K562 (cell line): ENCODE data around the gene SMAD1. TPM values are rescaled to one million over a fixed set of nuclear protein-coding genes. Genes with fewer than 3 reads are reported as not detected.
"Not testable (repeated sequence)": the region's sequence is repeated elsewhere in the genome, so short reads cannot be mapped to it uniquely, and the experiment has no call there.

Experiments
- ATAC-seq: fragments of 200-7000 bp; cut with Tn5 transposase; 3 replicates; pipeline ENCODE4 v1.9.1; 2020; ENCODE audit warnings: moderate library complexity
- BruUV-seq: library from RNA; stranded (reverse); fragments of 400-500 nt; replicated peaks from 2 replicates; lab custom pipeline; 2021; lab: Mats Ljungman, UMichigan
- CTCF ChIA-PET: fragments of 300-600 bp; formaldehyde crosslinking; extraction: SDS; loops from one replicate; lab custom pipeline; 2021; ENCODE audit warnings: low intra/inter-chr PET ratio; lab: Yijun Ruan, JAX
- POLR2A ChIA-PET: fragments of 300-600, 350-650 bp; sonication (Branson Sonifier 250); formaldehyde crosslinking; extraction: SDS; loops from one replicate; lab custom pipeline; 2021; ENCODE audit warnings: antibody characterized with exemption, inconsistent platforms; lab: Yijun Ruan, JAX
- DNase-seq, 4 experiments: peaks; one replicate each; pipeline versions ENCODE4 v3.0.0 to v3.0.0-alpha.2; 2011 to 2018; ENCODE audit warnings: low spot score in 3 of 4, mixed read lengths in 3 of 4; ENCODE audit errors: extremely low read depth in 1 of 4
- FAIRE-seq: peaks from 2 replicates; lab custom pipeline; 2011; peaks lifted over from hg19 to GRCh38; lab: Jason Lieb, UNC
- H2AFZ ChIP-seq: 2 replicates; pipeline ENCODE4 v1.6.0; 2011; ENCODE audit warnings: low read depth, low read length, control low read depth, inconsistent platforms
- H3K27ac ChIP-seq: fragments of 200-600 bp; 3 replicates; pipeline ENCODE4 v1.8.0; 2011; ENCODE audit warnings: low read depth, mild to moderate bottlenecking, control low read depth, inconsistent platforms, low read length, moderate library complexity, mixed read lengths; ENCODE audit errors: extremely low read depth
- H3K27me3 ChIP-seq, 2 experiments: fragments of 300-600 bp in 1 of 2; 2 replicates in 1 of 2; 3 replicates in 1 of 2; pipeline versions ENCODE4 v1.6.0 to v1.8.0; 2011; ENCODE audit warnings: inconsistent platforms in 2 of 2, low read length in 2 of 2, mild to moderate bottlenecking in 1 of 2, mixed read lengths in 1 of 2, moderate library complexity in 1 of 2; ENCODE audit not compliant: control insufficient read depth in 2 of 2, insufficient read depth in 2 of 2
- H3K36me3 ChIP-seq: fragments of 300-600 bp; 3 replicates; pipeline ENCODE4 v1.8.0; 2011; ENCODE audit warnings: mild to moderate bottlenecking, low read length, inconsistent platforms; ENCODE audit not compliant: control insufficient read depth, insufficient read depth
- H3K4me1 ChIP-seq, 2 experiments: fragments of 200-600 bp in 1 of 2; replicated peaks in 1 of 2; 2 replicates in 1 of 2; 3 replicates in 1 of 2; pipeline versions ENCODE4 v1.5.1 to v1.8.0; 2011; ENCODE audit warnings: inconsistent platforms in 2 of 2, low read length in 2 of 2, mild to moderate bottlenecking in 1 of 2, mixed read lengths in 1 of 2, moderate library complexity in 1 of 2; ENCODE audit not compliant: control insufficient read depth in 2 of 2, insufficient read depth in 2 of 2
- H3K4me2 ChIP-seq: 2 replicates; pipeline ENCODE4 v1.6.1; 2011; ENCODE audit warnings: low read length, control low read depth, inconsistent platforms, mixed read lengths; ENCODE audit not compliant: insufficient read depth
- H3K4me3 ChIP-seq: fragments of 200-600 bp; sonication (generic), shearing (Covaris generic); 2 replicates; pipeline ENCODE4 v1.5.1; 2016; ENCODE audit warnings: control low read depth, inconsistent platforms
- H3K79me2 ChIP-seq: fragments of 200-600 bp; 3 replicates; pipeline ENCODE4 v1.8.0; 2011; ENCODE audit warnings: low read length, inconsistent platforms; ENCODE audit not compliant: control insufficient read depth, insufficient read depth
- H3K9ac ChIP-seq, 2 experiments: 2 replicates each; pipeline versions ENCODE4 v1.6.0 to v1.6.1; 2011; ENCODE audit warnings: low read depth in 2 of 2, low read length in 2 of 2, control low read depth in 1 of 2, inconsistent platforms in 1 of 2, mild to moderate bottlenecking in 1 of 2, mixed read lengths in 1 of 2; ENCODE audit not compliant: insufficient read depth in 1 of 2
- H3K9me1 ChIP-seq: one replicate; pipeline ENCODE4 v1.6.0; 2011; ENCODE audit warnings: inconsistent platforms, mild to moderate bottlenecking, low read length, moderate library complexity; ENCODE audit not compliant: control insufficient read depth, insufficient read depth
- H3K9me3 ChIP-seq: replicated peaks from 2 replicates; pipeline ENCODE4 v1.5.1; 2011; ENCODE audit warnings: low read depth, low read length, inconsistent platforms; ENCODE audit not compliant: control insufficient read depth, insufficient read depth
- H4K20me1 ChIP-seq: replicated peaks from 2 replicates; pipeline ENCODE4 v1.6.1; 2011; ENCODE audit warnings: low read length, inconsistent platforms, mixed read lengths; ENCODE audit not compliant: control insufficient read depth, insufficient read depth
- ARNT ChIP-seq, 2 experiments: fragments of 450-650 bp; IDR thresholded peaks; 2 replicates each; pipeline ENCODE4 v1.6.1; 2016; ENCODE audit warnings: mild to moderate bottlenecking in 1 of 2
- HOXB6 ChIP-seq: fragments of 250-450 bp; sonication (Bioruptor Pico); IDR thresholded peaks from 2 replicates; pipeline ENCODE4 v1.5.1; 2022; ENCODE audit warnings: mild to moderate bottlenecking, borderline replicate concordance
- MCM3 ChIP-seq: fragments of 450-650 bp; IDR thresholded peaks from 2 replicates; pipeline ENCODE4 v1.6.1; 2016
- NFE2L1 ChIP-seq: fragments of 450-650 bp; IDR thresholded peaks from 2 replicates; pipeline ENCODE4 v1.6.1; 2016; ENCODE audit warnings: missing genetic modification characterization, low read depth, mild to moderate bottlenecking, missing compliant biosample characterization, moderate library complexity, borderline replicate concordance
- PHF8 ChIP-seq: fragments of 200-600 bp; sonication (generic); IDR thresholded peaks from 2 replicates; pipeline ENCODE4 v1.6.1; 2012; ENCODE audit warnings: mixed run types, mild to moderate bottlenecking, inconsistent platforms, low read length, moderate library complexity, borderline replicate concordance
- SREBF1 ChIP-seq: fragments of 150-350 bp; IDR thresholded peaks from 2 replicates; pipeline ENCODE4 v1.6.1; 2014; ENCODE audit warnings: antibody characterized with exemption, low read depth, low read length, borderline replicate concordance
- TSC22D4 ChIP-seq: fragments of 450-650 bp; IDR thresholded peaks from 2 replicates; pipeline ENCODE4 v1.6.1; 2016; ENCODE audit warnings: missing genetic modification characterization, missing biosample characterization, control low read depth
- ZNF121 ChIP-seq: sonication (generic); formaldehyde crosslinking; conservative IDR thresholded peaks from 2 replicates; pipeline ENCODE4 v1.8.0; 2022; ENCODE audit warnings: missing genetic modification reagents
- ZNF184 ChIP-seq: sonication (generic); formaldehyde crosslinking; IDR thresholded peaks from 2 replicates; pipeline ENCODE4 v1.5.0; 2020; ENCODE audit warnings: missing genetic modification reagents
- ZNF253 ChIP-seq: fragments of 250-450 bp; sonication (Bioruptor Pico); conservative IDR thresholded peaks from 2 replicates; pipeline ENCODE4 v1.6.1; 2021; ENCODE audit warnings: mild to moderate bottlenecking
- ZNF778 ChIP-seq: fragments of 450-650 bp; formaldehyde crosslinking; IDR thresholded peaks from 2 replicates; pipeline ENCODE4 v1.4.0; 2020; ENCODE audit warnings: mild to moderate bottlenecking, moderate library complexity
- WGBS: fragments of 100-300 bp; shearing (Covaris generic); methylation state at CpG from one replicate; pipeline ENCODE4 v1.1.6; 2016; ENCODE audit warnings: low coverage, mixed read lengths; ENCODE audit not compliant: insufficient coverage; ENCODE audit errors: missing lambda C conversion rate; 5-methylcytosine and 5-hydroxymethylcytosine counted together
- in situ Hi-C: fragments of 300-500 bp; cut with MboI; formaldehyde crosslinking; loops from 4 replicates; pipeline ENCODE4 v1.15.0; 2018; ENCODE audit warnings: inconsistent platforms, mixed read lengths
- intact Hi-C: fragments of 100-400 bp; cut with micrococcal nuclease; formaldehyde crosslinking; loops from 2 replicates; pipeline ENCODE4 v1.14.2; 2022
- polyA plus RNA-seq, 8 experiments: library from polyadenylated mRNA; depleted of rRNA in 4 of 8; stranded (reverse) in 5 of 8; unstranded in 3 of 8; fragments of >200 nt; fragmentation: Nextera tagmentation in 2 of 8; fragmentation: Illumina TruSeq in 1 of 8; extraction: Ambion mirVana in 2 of 8; extraction: Trizol in 1 of 8; gene quantifications; 2 replicates each; pipeline versions ENCODE4 v1.2.1 to v1.2.3, GENCODE V29; 2011 to 2014; ENCODE audit warnings: inconsistent platforms in 1 of 8, missing spikeins in 1 of 8
- total RNA-seq, 7 experiments: library from RNA; depleted of rRNA in 6 of 7; stranded (reverse); fragments of >200 nt in 6 of 7; fragmentation: Illumina TruSeq in 2 of 7; extraction: Trizol in 2 of 7; gene quantifications; 2 replicates each; pipeline versions ENCODE4 v1.2.1 to v1.2.3, GENCODE V29; 2011 to 2021; ENCODE audit warnings: low replicate concordance in 1 of 7
- TF ChIP-seq, protein P1 (sequence below): IDR thresholded peaks from 2 replicates; pipeline ENCODE4 v1.6.1; 2012; ENCODE audit warnings: low read depth, low read length, improper control_type of control experiment, borderline replicate concordance
- TF ChIP-seq, protein P2 (sequence below): fragments of 450-650 bp; IDR thresholded peaks from 2 replicates; pipeline ENCODE4 v1.6.1; 2016

The SMAD1 gene
- total and polyA plus RNA-seq, 9 of the 15 experiments (the other 6 are each of a cell fraction or from before 2014, with no cell fraction given), result 0.05 to 0.54 (median 0.21) TPM; not detected in 3

DNA sequence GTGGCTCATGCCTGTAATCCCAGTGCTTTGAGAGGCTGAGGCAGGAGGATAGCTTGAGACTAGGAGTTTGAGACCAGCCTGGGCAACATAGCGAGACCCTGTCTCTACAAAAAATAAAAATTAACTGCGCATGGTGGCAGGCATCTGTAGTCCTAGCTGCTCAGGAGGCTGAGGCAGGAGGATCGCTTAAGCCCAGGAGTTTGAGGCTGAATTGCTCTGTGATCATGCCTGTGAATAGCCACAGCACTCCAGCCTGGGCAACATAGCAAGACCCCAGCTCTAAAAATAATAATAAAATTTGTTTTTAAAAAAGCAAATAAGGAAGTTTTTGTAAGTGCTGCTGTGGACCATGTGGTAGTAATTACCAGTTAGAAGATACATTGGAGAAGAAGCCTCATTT is 51.8 kb downstream of the SMAD1 start:
- H3K27ac ChIP-seq, H3K79me2 ChIP-seq, DNase-seq, H3K4me3 ChIP-seq, ATAC-seq, intact Hi-C loops, H3K4me1 ChIP-seq, BruUV-seq: not testable (repeated sequence)
- WGBS, result 0% methylated on average over 3 of the region's 3 CpGs
- TF ChIP-seq ZNF121 (CRISPR knock-in tag), result peak; percentile 48
- TF ChIP-seq, all 486 proteins: peak for 1; not testable (repeated sequence) for 485
- H3K36me3 ChIP-seq, H3K9me3 ChIP-seq, H2AFZ ChIP-seq, POLR2A ChIA-PET, CTCF ChIA-PET, H3K4me2 ChIP-seq, in situ Hi-C loops, H3K9me1 ChIP-seq, H4K20me1 ChIP-seq, H3K9ac ChIP-seq, FAIRE-seq, H3K27me3 ChIP-seq: not testable (repeated sequence)

DNA sequence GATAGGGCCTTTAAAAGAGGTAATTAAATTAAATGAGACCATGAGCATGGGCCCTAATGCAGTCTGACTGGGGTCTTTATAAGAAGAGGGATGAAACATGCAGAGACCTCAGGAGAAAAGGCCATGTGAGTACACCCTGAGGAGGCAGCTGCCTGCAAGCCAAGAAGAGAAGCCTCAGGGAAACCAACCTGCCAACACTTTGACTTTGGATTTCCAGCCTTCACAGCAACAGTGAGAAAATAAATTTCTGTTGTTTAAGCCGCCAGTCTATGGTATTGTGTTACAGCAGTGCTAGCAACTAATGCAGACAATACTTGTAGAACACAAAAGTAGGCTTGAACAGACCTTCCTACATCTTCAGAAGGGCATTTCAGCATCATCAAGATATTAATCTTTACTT is 52.3 kb downstream of the SMAD1 start:
- H3K9ac ChIP-seq, result no peak overlapping the region
- no TSS peak for BruUV-seq
- DNase-seq (no peak), FAIRE-seq (no peak), ATAC-seq (no peak)
- CTCF ChIA-PET, result no interaction called here
- H3K9me3 ChIP-seq, result no peaks in the 10 kb centered on the region
- H3K4me1 ChIP-seq, result no peaks in the 10 kb centered on the region
- no peaks in the 10 kb centered on the region for H3K9me1 ChIP-seq
- POLR2A ChIA-PET, result no interaction called here
- WGBS, result 0% methylated on average over 1 of the region's 1 CpG
- H3K36me3 ChIP-seq, result no peaks in the 10 kb centered on the region
- H3K27ac ChIP-seq, result no peak overlapping the region
- H3K79me2 ChIP-seq, result no peaks in the 10 kb centered on the region
- H2AFZ ChIP-seq, result no peak overlapping the region
- H3K4me2 ChIP-seq, result no peak overlapping the region
- no peaks in the 10 kb centered on the region for H3K27me3 ChIP-seq
- H3K4me3 ChIP-seq, result no peak overlapping the region
- in situ Hi-C loops, result no loop called here
- intact Hi-C loops, result no loop called here
- no peaks in the 10 kb centered on the region for H4K20me1 ChIP-seq
- TF ChIP-seq, protein P1, sequence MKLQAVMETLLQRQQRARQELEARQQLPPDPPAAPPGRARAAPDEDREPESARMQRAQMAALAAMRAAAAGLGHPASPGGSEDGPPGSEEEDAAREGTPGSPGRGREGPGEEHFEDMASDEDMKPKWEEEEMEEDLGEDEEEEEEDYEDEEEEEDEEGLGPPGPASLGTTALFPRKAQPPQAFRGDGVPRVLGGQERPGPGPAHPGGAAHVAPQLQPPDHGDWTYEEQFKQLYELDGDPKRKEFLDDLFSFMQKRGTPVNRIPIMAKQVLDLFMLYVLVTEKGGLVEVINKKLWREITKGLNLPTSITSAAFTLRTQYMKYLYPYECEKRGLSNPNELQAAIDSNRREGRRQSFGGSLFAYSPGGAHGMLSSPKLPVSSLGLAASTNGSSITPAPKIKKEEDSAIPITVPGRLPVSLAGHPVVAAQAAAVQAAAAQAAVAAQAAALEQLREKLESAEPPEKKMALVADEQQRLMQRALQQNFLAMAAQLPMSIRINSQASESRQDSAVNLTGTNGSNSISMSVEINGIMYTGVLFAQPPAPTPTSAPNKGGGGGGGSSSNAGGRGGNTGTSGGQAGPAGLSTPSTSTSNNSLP, result no peak
- TF ChIP-seq ZNF253 (CRISPR knock-in tag) (no peak), NFE2L1 (no peak), ARNT (IDR thresholded peaks at IDR 0.05) (no peak), MCM3 (no peak), PHF8 (no peak), ZNF184 (CRISPR knock-in tag) (no peak), TSC22D4 (tag) (no peak), HOXB6 (CRISPR knock-in tag) (no peak), SREBF1 (no peak), ZNF778 (CRISPR knock-in tag) (no peak)
- TF ChIP-seq, protein P2, sequence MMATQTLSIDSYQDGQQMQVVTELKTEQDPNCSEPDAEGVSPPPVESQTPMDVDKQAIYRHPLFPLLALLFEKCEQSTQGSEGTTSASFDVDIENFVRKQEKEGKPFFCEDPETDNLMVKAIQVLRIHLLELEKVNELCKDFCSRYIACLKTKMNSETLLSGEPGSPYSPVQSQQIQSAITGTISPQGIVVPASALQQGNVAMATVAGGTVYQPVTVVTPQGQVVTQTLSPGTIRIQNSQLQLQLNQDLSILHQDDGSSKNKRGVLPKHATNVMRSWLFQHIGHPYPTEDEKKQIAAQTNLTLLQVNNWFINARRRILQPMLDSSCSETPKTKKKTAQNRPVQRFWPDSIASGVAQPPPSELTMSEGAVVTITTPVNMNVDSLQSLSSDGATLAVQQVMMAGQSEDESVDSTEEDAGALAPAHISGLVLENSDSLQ, result no peak
